AG04449 (cell line): ENCODE results near the gene PALB2.

Experiments used
- CTCF ChIA-PET: fragments of 350-600 bp; formaldehyde crosslinking; extraction: SDS; loops from one replicate; lab custom pipeline; 2021; ENCODE audit warnings: antibody characterized with exemption; lab: Yijun Ruan, JAX
- POLR2A ChIA-PET: fragments of 400-600, 350-600 bp; formaldehyde crosslinking; extraction: SDS; loops from one replicate; lab custom pipeline; 2020; ENCODE audit warnings: antibody characterized with exemption, inconsistent platforms; lab: Yijun Ruan, JAX
- DNase-seq: peaks from one replicate; pipeline ENCODE4 v3.0.0-alpha.2; 2010; ENCODE audit warnings: low read depth, low spot score
- H3K4me3 ChIP-seq: 2 replicates; pipeline ENCODE4 v1.5.1; 2011; ENCODE audit warnings: low read depth, mild to moderate bottlenecking, control low read depth, low read length
- CTCF ChIP-seq: IDR thresholded peaks from one replicate; pipeline ENCODE4 v1.5.1; 2011; ENCODE audit warnings: mild to moderate bottlenecking, moderate library complexity, low read length, control low read depth, inconsistent platforms; ENCODE audit not compliant: insufficient read depth; ENCODE audit errors: missing control alignments

PALB2 gene

GRCh38 chr16:23609929-23610328, 31.2 kb downstream of the PALB2 start:
- ChIA-PET CTCF (interaction anchor here (1.6 kb wide), 1 partner anchor 13 kb away, joined by 4 read pairs; no protein-coding TSS in a partner anchor), POLR2A (no interaction called here)
- DNase-seq, result no peak
- TF ChIP-seq CTCF, result no peak
- H3K4me3 ChIP-seq, result no peak overlapping the region

GRCh38 chr16:23608194-23608593, 32.9 kb downstream of the PALB2 start:
- no peak for TF ChIP-seq CTCF
- DNase-seq, result no peak
- H3K4me3 ChIP-seq, result no peak overlapping the region
- ChIA-PET POLR2A (no interaction called here), CTCF (interaction anchor here (0.6 kb wide), 1 partner anchor 11 kb away, joined by 3 read pairs; no protein-coding TSS in a partner anchor)

- DNase-seq, result no peak
- TF ChIP-seq CTCF, result no peak
- H3K4me3 ChIP-seq, result no peak overlapping the region
- CTCF ChIA-PET, result interaction anchor here (0.6 to 1.0 kb wide), 2 partner anchors 11 kb away, joined by 3 to 5 read pairs; no protein-coding TSS in a partner anchor
- POLR2A ChIA-PET, result no interaction called here
Observed at GRCh38 chr16:23607726-23608125, 33.4 kb downstream of the PALB2 start.

- no peak for DNase-seq
- ChIA-PET POLR2A (no interaction called here), CTCF (interaction anchor here (0.7 to 3.3 kb wide), 27 partner anchors 8 to 468 kb away, joined by 3 to 25 read pairs (median 5); partner anchors contain the start of genes DCTN5, EARS2, GGA2 and PALB2)
- H3K4me3 ChIP-seq, result no peak overlapping the region
- TF ChIP-seq CTCF, result no peak
Observed at GRCh38 chr16:23597003-23597756, 43.9 kb downstream of the PALB2 start.

GRCh38 chr16:23595951-23596720, 45.0 kb downstream of the PALB2 start, which contains the start of gene NDUFAB1:
Gene NDUFAB1 (minus strand): TSS chr16:23596316. CDS start chr16:23596290, 26 bp downstream.
- CTCF ChIA-PET, result interaction anchor here (0.5 to 3.3 kb wide), 27 partner anchors 8 to 983 kb away, joined by 3 to 25 read pairs (median 5); partner anchors contain the start of genes DCTN5, EARS2, PALB2 and UBFD1
- peak; percentile 88 for TF ChIP-seq CTCF
- POLR2A ChIA-PET, result no interaction called here
- peak within 1 kb of the TSS; percentile 95 for H3K4me3 ChIP-seq
- no peak for DNase-seq
